B cell (primary cell): ENCODE measurements around the gene CHST8. TPM values are rescaled to one million over a fixed set of nuclear protein-coding genes. Genes with fewer than 3 reads are reported as not detected.
"Not testable (repeated sequence)": the region's sequence is repeated elsewhere in the genome, so short reads cannot be mapped to it uniquely, and the experiment has no call there.

Experiments used
- ATAC-seq: fragments of 200-7000 bp; cut with Tn5 transposase; one replicate; pipeline ENCODE4 v1.10.0; 2021; ENCODE audit warnings: low read depth, mild to moderate bottlenecking, moderate number of reproducible peaks, moderate library complexity
- CTCF ChIA-PET: fragments of 350-600 bp; sonication (Branson Sonifier 250); formaldehyde crosslinking; loops from one replicate; lab custom pipeline; 2021; ENCODE audit warnings: antibody characterized with exemption, inconsistent platforms; lab: Charles Lee
- POLR2A ChIA-PET: fragments of 350-600 bp; sonication (Branson Sonifier 250); formaldehyde crosslinking; loops from one replicate; lab custom pipeline; 2021; ENCODE audit warnings: antibody characterized with exemption; lab: Charles Lee
- DNase-seq: peaks from one replicate; pipeline ENCODE4 v3.0.0; 2013
- H2AFZ ChIP-seq: 2 replicates; pipeline ENCODE4 v1.6.1; 2012; ENCODE audit warnings: mild to moderate bottlenecking, low read depth, low read length; ENCODE audit not compliant: insufficient read depth, poor library complexity, severe bottlenecking
- H3K27ac ChIP-seq, 2 donors: 1 replicate in 1 of 2; 2 replicates in 1 of 2; pipeline ENCODE4 v1.5.1; 2012 to 2013; ENCODE audit warnings: low read length in 2 of 2, mild to moderate bottlenecking in 2 of 2, moderate library complexity in 1 of 2
- H3K27me3 ChIP-seq, 4 experiments: fragments of 200-600 bp in 1 of 4; sonication (generic) in 1 of 4; replicated peaks in 1 of 4; 1 replicate in 2 of 4; 2 replicates in 2 of 4; pipeline versions ENCODE4 v1.6.1 to v1.7.0; 2013 to 2016; ENCODE audit warnings: low read length in 3 of 4, mild to moderate bottlenecking in 2 of 4, mixed read lengths in 1 of 4, moderate library complexity in 1 of 4; ENCODE audit not compliant: insufficient read depth in 4 of 4, control insufficient read depth in 3 of 4; ENCODE audit errors: control extremely low read depth in 1 of 4
- H3K36me3 ChIP-seq, 2 experiments: replicated peaks in 1 of 2; 1 replicate in 1 of 2; 2 replicates in 1 of 2; pipeline versions ENCODE4 v1.6.1 to v1.7.1; 2013; ENCODE audit warnings: low read length in 1 of 2; ENCODE audit not compliant: insufficient read depth in 2 of 2, control insufficient read depth in 1 of 2; ENCODE audit errors: control extremely low read depth in 1 of 2, extremely low read depth in 1 of 2
- H3K4me1 ChIP-seq, 2 donors: fragments of 200-600 bp in 1 of 2; sonication (generic) in 1 of 2; 1 replicate in 1 of 2; 2 replicates in 1 of 2; pipeline versions ENCODE4 v1.5.1 to v1.6.1; 2013 to 2017; ENCODE audit warnings: low read length in 2 of 2; ENCODE audit not compliant: control insufficient read depth in 2 of 2, insufficient read depth in 2 of 2
- H3K4me2 ChIP-seq: replicated peaks from 2 replicates; pipeline ENCODE3; 2012; ENCODE audit warnings: mild to moderate bottlenecking, low read depth, low read length; ENCODE audit not compliant: poor library complexity, severe bottlenecking
- H3K4me3 ChIP-seq, 5 experiments: fragments of 200-600 bp in 1 of 5; sonication (generic) in 1 of 5; 1 replicate in 3 of 5; 2 replicates in 2 of 5; pipeline versions ENCODE4 v1.5.1 to v1.7.0; 2011 to 2016; ENCODE audit warnings: low read length in 4 of 5, mild to moderate bottlenecking in 4 of 5, low read depth in 2 of 5, control low read depth in 1 of 5, moderate library complexity in 1 of 5; ENCODE audit not compliant: insufficient read depth in 1 of 5; ENCODE audit errors: control extremely low read depth in 1 of 5, extremely low read depth in 1 of 5
- H3K79me2 ChIP-seq: fragments of 200-600 bp; sonication (generic); one replicate; pipeline ENCODE4 v1.6.0; 2016; ENCODE audit warnings: low read length; ENCODE audit not compliant: control insufficient read depth, insufficient read depth
- H3K9ac ChIP-seq: fragments of 200-600 bp; sonication (generic); 2 replicates; pipeline ENCODE4 v1.6.1; 2017; ENCODE audit warnings: mild to moderate bottlenecking, low read length, moderate library complexity
- H3K9me3 ChIP-seq, 3 donors: one replicate each; pipeline versions ENCODE4 v1.6.1 to v1.7.1; 2013; ENCODE audit warnings: low read length in 2 of 3; ENCODE audit not compliant: control insufficient read depth in 2 of 3, insufficient read depth in 1 of 3; ENCODE audit errors: control extremely low read depth in 1 of 3
- H4K20me1 ChIP-seq: 2 replicates; pipeline ENCODE4 v1.6.0; 2012; ENCODE audit warnings: mild to moderate bottlenecking, low read length; ENCODE audit not compliant: insufficient read depth, control insufficient read depth, poor library complexity, severe bottlenecking
- H3K27ac Mint-ChIP-seq: one replicate; pipeline ENCODE4 v1.8.0; 2021; ENCODE audit warnings: mixed read lengths
- H3K27me3 Mint-ChIP-seq: one replicate; pipeline ENCODE4 v1.8.0; 2021; ENCODE audit warnings: mixed read lengths
- H3K4me1 Mint-ChIP-seq: one replicate; pipeline ENCODE4 v1.8.0; 2021; ENCODE audit warnings: mixed read lengths
- H3K4me3 Mint-ChIP-seq: one replicate; pipeline ENCODE4 v1.8.0; 2021; ENCODE audit warnings: mixed read lengths
- H3K9me3 Mint-ChIP-seq: one replicate; pipeline ENCODE4 v1.8.0; 2022; ENCODE audit warnings: mixed read lengths; ENCODE audit not compliant: insufficient read depth
- CTCF ChIP-seq: fragments of 200-600 bp; IDR thresholded peaks from one replicate; pipeline ENCODE4 v1.8.0; 2022; ENCODE audit warnings: antibody characterized with exemption, mild to moderate bottlenecking
- EZH2 ChIP-seq: IDR thresholded peaks from 2 replicates; pipeline ENCODE4 v1.6.1; 2012; ENCODE audit warnings: borderline replicate concordance, low read depth, mild to moderate bottlenecking, moderate library complexity, low read length; ENCODE audit not compliant: insufficient read depth, poor library complexity, severe bottlenecking
- WGBS: methylation state at CpG from one replicate; pipeline ENCODE4 v1.1.5; 2013; ENCODE audit warnings: missing lambda C conversion rate; ENCODE audit not compliant: insufficient coverage; 5-methylcytosine and 5-hydroxymethylcytosine counted together
- intact Hi-C: fragments of 100-400 bp; cut with micrococcal nuclease; formaldehyde crosslinking; loops from one replicate; pipeline ENCODE4 v1.10.0; 2022
- polyA plus RNA-seq: library from polyadenylated mRNA; depleted of rRNA; stranded (reverse); fragments of >200 nt; gene quantifications from 2 replicates; pipeline ENCODE4 v1.2.3, GENCODE V29; 2012
- total RNA-seq, 2 donors: library from RNA; stranded (reverse); fragments of 120-200 nt in 1 of 2; gene quantifications; 1 replicate in 1 of 2; 2 replicates in 1 of 2; pipeline versions ENCODE4 v1.2.3 to v1.2.4, GENCODE V29; 2013 to 2022

The CHST8 gene
- total and polyA plus RNA-seq, 2 donors (not counting 1 experiment from before 2014, with no cell fraction given), result not detected

- Histone ChIP-seq H3K27ac (no peak overlapping the region), H3K27me3 (peaks cover 0 to 4% (median 0%) of the 10 kb centered on the region in 4 experiments), H3K9me3 (peaks cover 0 to 2% (median 0%) of the 10 kb centered on the region in 3 donors), H3K36me3 (no peaks in the 10 kb centered on the region), H4K20me1 (no peaks in the 10 kb centered on the region), H3K4me3 (no peak overlapping the region), H3K79me2 (no peaks in the 10 kb centered on the region), H3K4me1 (no peaks in the 10 kb centered on the region), H3K9ac (no peak overlapping the region), H3K4me2 (no peak overlapping the region), H2AFZ (no peak overlapping the region)
- Mint-ChIP-seq H3K27ac (no peak overlapping the region), H3K4me3 (no peak overlapping the region), H3K9me3 (no peaks in the 10 kb centered on the region), H3K4me1 (no peaks in the 10 kb centered on the region), H3K27me3 (peaks cover 11% of the 10 kb centered on the region)
- ATAC-seq (no peak), DNase-seq (no peak)
- ChIA-PET POLR2A (no interaction called here), CTCF (no interaction called here)
- 82% methylated on average over 11 of the region's 11 CpGs for WGBS
- intact Hi-C loops, result no loop called here
- no peak for TF ChIP-seq CTCF
- TF ChIP-seq EZH2, result no peak
Observed at GRCh38 chr19:33662391-33663092, 40.8 kb downstream of the CHST8 start.

- H3K4me2 ChIP-seq, ATAC-seq, H4K20me1 ChIP-seq, H3K9ac ChIP-seq, H3K27ac Mint-ChIP-seq, H3K27ac ChIP-seq, H3K4me1 Mint-ChIP-seq, H3K79me2 ChIP-seq, POLR2A ChIA-PET, DNase-seq, H3K4me3 ChIP-seq, H3K9me3 ChIP-seq, H3K4me1 ChIP-seq, CTCF ChIA-PET, H3K36me3 ChIP-seq, H2AFZ ChIP-seq, intact Hi-C loops, H3K4me3 Mint-ChIP-seq, H3K27me3 ChIP-seq, H3K9me3 Mint-ChIP-seq: not testable (repeated sequence)
- WGBS, result 84% methylated on average over 9 of the region's 9 CpGs
- H3K27me3 Mint-ChIP-seq, result peaks cover 10% of the 10 kb centered on the region
Observed at GRCh38 chr19:33663316-33663715, 41.6 kb downstream of the CHST8 start.
